ENCODE results near the gene FAM193B. TPM values are rescaled to one million over a fixed set of nuclear protein-coding genes. Genes with fewer than 3 reads are reported as not detected.

Gene FAM193B
- total RNA-seq (ENCODE audit: insufficient read depth, low replicate concordance), result 43.8 TPM

DNA sequence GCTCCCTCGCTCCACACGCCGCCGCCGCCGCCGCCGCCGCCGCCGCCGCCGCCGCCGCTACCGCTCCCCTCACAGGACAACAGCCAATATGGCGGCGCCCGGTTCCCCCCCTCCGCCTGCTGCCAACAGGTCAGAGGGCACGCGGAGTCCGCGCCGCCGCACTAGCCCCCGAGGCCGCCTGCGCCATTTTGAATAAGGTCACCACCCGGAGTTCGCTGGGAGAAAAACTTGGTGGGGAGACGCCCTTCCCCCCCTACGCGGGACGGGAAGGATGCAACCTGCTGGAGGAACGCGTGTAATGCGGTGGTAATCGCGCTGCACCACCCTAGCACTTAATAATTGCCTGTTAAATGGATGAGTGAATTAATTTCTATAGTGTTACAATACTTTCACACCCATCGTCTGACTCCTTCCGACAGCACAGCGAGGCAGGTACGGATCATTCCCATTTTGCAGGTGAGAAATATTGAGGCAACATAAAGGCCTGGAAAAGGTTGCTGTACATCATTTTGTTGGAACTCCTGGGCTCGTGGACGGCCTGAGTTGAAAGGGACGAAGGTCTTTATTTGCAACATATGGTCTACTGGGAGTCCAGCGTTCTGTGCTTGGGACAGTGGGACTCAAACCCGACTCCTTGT lies at the start of gene FAM193B:
Gene FAM193B (minus strand): TSS at position 90 of the 638 bp plus-strand sequence. CDS start 105 bp downstream, outside the sequence.
- peak; percentile 93 for DNase-seq (ENCODE audit: low spot score)

DNA sequence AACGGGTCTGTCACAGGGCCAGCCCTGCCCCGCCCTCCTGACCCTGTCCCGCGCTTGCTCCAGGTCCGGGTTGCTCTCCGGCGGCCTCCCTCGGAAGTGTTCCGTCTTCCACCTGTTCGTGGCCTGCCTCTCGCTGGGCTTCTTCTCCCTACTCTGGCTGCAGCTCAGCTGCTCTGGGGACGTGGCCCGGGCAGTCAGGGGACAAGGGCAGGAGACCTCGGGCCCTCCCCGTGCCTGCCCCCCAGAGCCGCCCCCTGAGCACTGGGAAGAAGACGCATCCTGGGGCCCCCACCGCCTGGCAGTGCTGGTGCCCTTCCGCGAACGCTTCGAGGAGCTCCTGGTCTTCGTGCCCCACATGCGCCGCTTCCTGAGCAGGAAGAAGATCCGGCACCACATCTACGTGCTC lies 49.8 kb upstream of the FAM193B start:
- DNase-seq (ENCODE audit: low spot score), result no peak

- DNase-seq (ENCODE audit: low spot score), result no peak
Measured at GRCh38 chr5:177603631-177604030, 49.3 kb upstream of the FAM193B start.

DNA sequence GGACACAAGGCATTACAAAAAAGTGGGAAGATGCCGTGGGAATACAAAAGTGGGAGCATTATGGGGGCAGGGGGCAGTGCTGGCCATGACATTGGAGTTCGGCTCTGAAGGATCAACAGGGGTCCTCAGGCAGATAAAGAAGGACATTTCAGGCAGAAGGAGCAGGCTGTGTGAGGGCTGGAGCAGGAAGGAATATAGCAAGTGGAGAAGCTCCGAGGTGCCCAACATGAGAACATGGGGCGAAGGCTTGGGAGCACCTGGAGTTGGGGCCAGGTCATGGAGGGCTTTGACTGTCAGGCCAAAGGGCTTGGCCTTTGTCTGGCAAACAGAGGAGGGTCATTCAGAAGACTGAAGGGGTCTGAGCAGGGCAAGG lies 48.1 kb upstream of the FAM193B start:
- DNase-seq (ENCODE audit: low spot score), result no peak

- DNase-seq (ENCODE audit: low spot score), result no peak
Measured at GRCh38 chr5:177601577-177602457, 47.5 kb upstream of the FAM193B start.

DNA sequence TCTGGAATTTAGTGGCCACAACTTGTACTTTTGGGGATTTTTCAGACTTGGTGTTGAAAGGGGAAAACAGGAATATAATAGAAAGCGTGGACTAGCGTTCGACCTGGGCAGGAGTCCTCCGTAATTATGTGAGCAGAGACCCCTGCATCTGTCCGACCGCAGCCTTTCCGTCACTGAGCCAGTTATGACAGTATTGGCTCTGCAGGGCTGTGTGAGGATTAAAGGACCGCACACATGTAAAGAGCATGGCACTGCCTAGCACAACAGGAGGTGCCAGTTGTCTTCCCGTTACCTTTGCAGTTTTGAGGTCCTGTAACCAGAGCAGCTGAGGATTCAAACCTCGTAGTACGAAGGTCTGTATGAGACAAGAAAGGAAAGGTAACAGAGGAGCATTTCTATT lies 46.8 kb upstream of the FAM193B start:
- DNase-seq (ENCODE audit: low spot score), result no peak

DNA sequence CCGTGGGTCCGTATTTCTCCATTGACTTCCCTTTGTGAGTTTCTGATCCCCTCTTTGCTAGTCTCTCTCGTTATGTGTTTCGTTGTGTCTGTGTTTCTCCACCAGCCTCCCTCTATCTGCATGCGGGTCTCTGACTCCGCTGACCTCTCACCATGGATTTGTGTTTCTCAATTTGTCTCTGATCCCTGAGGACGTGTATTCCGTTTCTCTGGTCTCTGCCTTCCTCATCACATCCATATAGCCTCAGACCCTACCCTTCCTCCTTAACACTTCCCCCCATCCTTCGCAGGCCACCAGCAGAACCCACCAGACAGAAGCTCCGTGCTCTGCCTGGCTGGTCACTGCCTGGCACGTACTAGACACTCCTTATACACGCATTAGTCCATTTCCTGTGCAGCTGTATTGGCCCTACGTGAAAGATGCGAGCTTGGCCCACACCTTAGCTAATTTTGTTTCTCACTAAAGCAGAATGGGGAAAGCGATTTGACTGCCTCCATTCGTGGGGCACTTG lies 46.2 kb upstream of the FAM193B start:
- DNase-seq (ENCODE audit: low spot score), result peak; percentile 23

DNA sequence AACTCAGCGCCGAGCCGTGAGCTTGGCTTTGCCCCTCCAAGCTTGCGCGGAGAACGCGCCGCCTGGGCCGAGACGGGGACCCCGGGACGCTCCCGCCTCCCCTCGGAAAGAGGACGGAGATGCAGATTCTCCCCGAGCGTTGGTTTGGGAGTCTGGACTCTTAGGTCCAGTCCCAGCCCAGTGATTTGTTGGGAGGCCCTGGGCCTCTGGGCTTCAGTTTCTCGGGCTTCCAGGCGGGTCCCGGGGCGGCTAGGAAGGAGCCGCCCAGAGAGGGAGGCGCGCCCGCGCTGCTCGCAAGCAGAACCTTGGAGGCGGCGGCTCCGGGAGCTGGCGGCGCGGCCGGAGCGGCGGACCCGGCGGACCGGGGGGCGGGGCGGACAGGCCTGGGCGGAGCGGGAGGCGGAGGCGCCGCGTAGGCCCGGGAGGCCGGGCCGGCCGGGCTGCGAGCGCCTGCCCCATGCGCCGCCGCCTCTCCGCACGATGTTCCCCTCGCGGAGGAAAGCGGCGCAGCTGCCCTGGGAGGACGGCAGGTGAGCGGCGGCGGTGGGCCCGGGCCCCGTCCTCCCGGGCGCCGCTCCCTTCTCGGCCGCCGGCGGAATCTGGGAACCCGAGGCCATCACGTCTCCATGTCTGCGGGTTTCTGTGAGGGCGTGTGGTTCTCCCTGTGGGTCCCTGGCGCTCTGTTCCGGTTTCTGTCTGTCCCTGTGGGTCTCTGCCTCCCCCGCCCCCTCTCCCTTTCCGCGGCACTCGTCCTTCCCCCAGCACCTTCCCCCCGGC lies 45.6 kb upstream of the FAM193B start, which contains the start of gene B4GALT7:
Gene B4GALT7 (plus strand): TSS at position 402 of the 777 bp plus-strand sequence. CDS start 79 bp downstream, at position 481.
- DNase-seq (ENCODE audit: low spot score), result peak; percentile 89

- no peak for DNase-seq (ENCODE audit: low spot score)
Measured at GRCh38 chr5:177598477-177598876, 44.1 kb upstream of the FAM193B start.

- no peak for DNase-seq (ENCODE audit: low spot score)
Measured at GRCh38 chr5:177596775-177597238, 42.4 kb upstream of the FAM193B start.

GRCh38 chr5:177595991-177596774 lies 41.8 kb upstream of the FAM193B start:
- no peak for DNase-seq (ENCODE audit: low spot score)

DNA sequence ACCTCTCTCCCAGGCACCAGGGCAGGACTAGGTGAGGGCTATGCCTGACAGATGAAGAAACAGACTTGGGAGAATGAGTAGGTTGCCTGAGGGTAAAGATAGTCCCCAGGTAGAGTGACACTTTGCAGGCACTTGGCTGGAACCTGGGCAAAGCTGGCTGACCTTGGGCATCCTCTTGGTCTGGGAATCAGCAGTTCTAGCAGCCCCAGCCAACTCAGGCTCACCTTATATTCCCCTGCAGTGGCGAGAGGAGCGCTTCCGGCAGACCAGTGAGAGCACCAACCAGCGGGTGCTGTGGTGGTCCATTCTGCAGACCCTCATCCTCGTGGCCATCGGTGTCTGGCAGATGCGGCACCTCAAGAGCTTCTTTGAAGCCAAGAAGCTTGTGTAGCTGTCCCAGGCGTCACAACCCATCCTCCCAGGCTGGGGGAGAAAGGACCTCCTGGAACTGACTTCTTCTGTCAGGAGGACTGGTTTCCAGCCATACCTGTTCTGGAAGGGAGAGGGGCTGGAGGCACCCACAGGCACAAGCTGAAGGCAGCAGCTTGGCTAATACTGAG lies 40.7 kb upstream of the FAM193B start:
- DNase-seq (ENCODE audit: low spot score), result no peak

GRCh38 chr5:177594071-177594470 lies 39.7 kb upstream of the FAM193B start:
- no peak for DNase-seq (ENCODE audit: low spot score)

GRCh38 chr5:177593511-177593910 lies 39.1 kb upstream of the FAM193B start:
- DNase-seq (ENCODE audit: low spot score), result no peak

GRCh38 chr5:177592905-177593304 lies 38.5 kb upstream of the FAM193B start:
- DNase-seq (ENCODE audit: low spot score), result no peak

DNA sequence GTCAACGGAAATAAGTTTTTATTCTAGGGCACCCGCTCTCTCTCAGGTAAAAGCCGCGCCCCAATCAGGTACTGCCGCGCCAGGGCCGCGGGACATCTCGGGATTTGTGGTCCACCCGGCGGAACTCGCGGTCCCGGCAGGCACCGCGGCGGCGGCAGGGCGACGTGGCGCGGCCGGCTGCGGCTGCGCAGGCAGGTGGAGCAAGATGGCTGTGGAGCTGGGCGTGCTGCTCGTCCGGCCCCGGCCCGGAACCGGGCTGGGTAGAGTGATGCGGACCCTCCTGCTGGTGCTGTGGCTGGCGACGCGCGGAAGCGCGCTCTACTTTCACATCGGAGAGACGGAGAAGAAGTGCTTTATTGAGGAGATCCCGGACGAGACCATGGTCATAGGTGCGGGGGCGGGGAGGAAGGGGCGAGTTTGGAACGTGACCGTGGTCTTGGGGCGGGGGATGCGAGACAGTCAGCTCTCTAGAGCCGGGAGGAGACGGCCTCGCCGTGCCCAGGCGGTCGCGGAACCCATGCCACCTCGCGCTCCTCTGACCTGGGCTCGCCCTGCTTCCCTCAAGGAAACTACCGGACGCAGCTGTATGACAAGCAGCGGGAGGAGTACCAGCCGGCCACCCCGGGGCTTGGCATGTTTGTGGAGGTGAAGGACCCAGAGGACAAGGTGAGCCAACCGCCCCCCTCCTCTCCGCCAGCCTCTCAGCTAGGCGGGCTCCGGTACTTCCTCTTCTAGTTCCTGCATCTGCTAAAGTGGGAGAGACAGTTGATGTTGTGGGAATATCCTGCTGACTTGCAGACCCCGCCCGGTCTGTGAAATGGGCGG lies 37.9 kb upstream of the FAM193B start, which contains the start of gene TMED9:
Gene TMED9 (plus strand): TSS at position 194 of the 825 bp plus-strand sequence. CDS start 12 bp downstream, at position 206.
- DNase-seq (ENCODE audit: low spot score), result peak; percentile 90

DNA sequence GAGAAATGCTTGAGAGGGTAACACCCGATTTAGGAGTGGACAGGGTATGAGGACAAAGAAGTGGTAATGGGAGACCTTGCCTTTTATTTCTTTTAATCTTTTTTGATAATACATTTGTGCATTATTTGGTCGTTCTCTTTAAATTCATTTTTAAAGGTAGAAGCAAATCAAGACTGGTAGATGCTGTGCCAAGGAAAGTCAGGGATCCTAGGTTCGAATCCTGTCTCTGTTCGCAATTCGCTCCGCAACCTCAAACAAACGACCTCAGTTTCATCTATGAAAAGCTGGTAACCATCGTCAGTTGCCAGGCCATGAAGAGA lies 37.3 kb upstream of the FAM193B start:
- no peak for DNase-seq (ENCODE audit: low spot score)

DNA sequence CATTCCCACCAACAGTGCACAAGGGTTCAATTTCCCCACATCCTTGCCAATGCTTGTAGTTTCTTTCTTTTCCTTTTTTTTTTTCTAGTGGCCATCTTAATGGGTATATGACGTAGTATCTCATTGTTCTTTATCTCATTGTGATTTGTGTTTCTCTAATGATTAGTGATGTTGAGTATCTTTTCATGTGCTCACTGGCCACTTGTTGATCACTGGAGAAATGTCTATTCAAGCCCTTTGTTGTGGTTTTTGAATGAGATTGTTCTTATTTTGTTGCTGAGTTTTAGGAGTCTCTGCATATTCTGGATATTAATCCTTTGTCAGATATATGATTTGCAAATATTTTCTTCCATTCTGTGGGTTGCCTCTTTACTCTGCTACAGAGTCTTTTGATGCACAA lies 36.0 kb upstream of the FAM193B start:
- no peak for DNase-seq (ENCODE audit: low spot score)

GRCh38 chr5:177588413-177588909 lies 34.1 kb upstream of the FAM193B start:
- no peak for DNase-seq (ENCODE audit: low spot score)

Data from umbilical cord (tissue), 2 donors.